Tibial nerve (tissue), 4 donors: ENCODE results near the gene POP5.

Experiments used
- EP300 ChIP-seq, 2 donors: sonication (generic); formaldehyde crosslinking; IDR thresholded peaks; one replicate each; pipeline ENCODE4 v1.6.1; 2017; ENCODE audit warnings: antibody characterized with exemption in 2 of 2, mild to moderate bottlenecking in 1 of 2
- POLR2A ChIP-seq, 2 donors: fragments of 450-650 bp; IDR thresholded peaks; one replicate each; pipeline ENCODE4 v1.6.1; 2017; ENCODE audit warnings: antibody characterized with exemption in 2 of 2, mild to moderate bottlenecking in 2 of 2, moderate library complexity in 2 of 2
- TF ChIP-seq, protein P1 (sequence below), 5 experiments: fragments of 200-600 bp in 3 of 5; fragments of 450-650 bp in 2 of 5; sonication (generic) in 3 of 5; IDR thresholded peaks; one replicate each; pipeline ENCODE4 v1.5.1; 2016 to 2019; ENCODE audit warnings: antibody characterized with exemption in 5 of 5, mild to moderate bottlenecking in 3 of 5, moderate library complexity in 2 of 5

DNA sequence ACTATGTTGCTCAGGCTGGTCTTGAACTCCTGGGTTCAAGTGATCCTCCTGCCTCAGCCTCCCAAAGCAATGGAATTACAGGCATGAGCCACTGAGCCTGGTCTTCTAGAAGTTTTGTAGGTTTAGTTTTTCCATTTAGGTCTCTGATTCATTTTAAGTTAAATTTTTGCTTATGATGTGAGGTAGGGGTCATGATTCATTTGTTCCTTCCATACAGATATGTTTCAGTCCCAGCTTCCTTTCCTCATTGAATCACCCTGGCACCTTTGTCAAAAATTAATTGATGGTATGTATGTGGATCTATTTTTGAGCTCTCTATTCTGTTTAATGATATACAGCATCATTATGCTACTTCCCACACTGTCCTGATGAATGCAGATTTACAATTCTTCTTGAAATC is 33.6 kb upstream of the POP5 start:
- TF ChIP-seq, protein P1, sequence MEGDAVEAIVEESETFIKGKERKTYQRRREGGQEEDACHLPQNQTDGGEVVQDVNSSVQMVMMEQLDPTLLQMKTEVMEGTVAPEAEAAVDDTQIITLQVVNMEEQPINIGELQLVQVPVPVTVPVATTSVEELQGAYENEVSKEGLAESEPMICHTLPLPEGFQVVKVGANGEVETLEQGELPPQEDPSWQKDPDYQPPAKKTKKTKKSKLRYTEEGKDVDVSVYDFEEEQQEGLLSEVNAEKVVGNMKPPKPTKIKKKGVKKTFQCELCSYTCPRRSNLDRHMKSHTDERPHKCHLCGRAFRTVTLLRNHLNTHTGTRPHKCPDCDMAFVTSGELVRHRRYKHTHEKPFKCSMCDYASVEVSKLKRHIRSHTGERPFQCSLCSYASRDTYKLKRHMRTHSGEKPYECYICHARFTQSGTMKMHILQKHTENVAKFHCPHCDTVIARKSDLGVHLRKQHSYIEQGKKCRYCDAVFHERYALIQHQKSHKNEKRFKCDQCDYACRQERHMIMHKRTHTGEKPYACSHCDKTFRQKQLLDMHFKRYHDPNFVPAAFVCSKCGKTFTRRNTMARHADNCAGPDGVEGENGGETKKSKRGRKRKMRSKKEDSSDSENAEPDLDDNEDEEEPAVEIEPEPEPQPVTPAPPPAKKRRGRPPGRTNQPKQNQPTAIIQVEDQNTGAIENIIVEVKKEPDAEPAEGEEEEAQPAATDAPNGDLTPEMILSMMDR (IDR thresholded peaks at IDR 0.05): no peak
- TF ChIP-seq POLR2A (IDR thresholded peaks at IDR 0.05): no peak
- TF ChIP-seq EP300 (IDR thresholded peaks at IDR 0.05): no peak
